HG02981 (cell line): ENCODE results near the gene ALKBH4.
A peak's percentile ranks its signal among the peaks of the same experiment; 100 is the strongest.
"Not testable (repeated sequence)": the region's sequence is repeated elsewhere in the genome, so short reads cannot be mapped to it uniquely, and the experiment has no call there.

Experiments used
- ATAC-seq: cut with Tn5 transposase; IDR thresholded peaks from one replicate; pipeline ENCODE4 v1.9.1; 2021; ENCODE audit warnings: mild to moderate bottlenecking, moderate library complexity; ENCODE audit not compliant: unreplicated experiment

ALKBH4 gene, protein sequence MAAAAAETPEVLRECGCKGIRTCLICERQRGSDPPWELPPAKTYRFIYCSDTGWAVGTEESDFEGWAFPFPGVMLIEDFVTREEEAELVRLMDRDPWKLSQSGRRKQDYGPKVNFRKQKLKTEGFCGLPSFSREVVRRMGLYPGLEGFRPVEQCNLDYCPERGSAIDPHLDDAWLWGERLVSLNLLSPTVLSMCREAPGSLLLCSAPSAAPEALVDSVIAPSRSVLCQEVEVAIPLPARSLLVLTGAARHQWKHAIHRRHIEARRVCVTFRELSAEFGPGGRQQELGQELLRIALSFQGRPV

DNA sequence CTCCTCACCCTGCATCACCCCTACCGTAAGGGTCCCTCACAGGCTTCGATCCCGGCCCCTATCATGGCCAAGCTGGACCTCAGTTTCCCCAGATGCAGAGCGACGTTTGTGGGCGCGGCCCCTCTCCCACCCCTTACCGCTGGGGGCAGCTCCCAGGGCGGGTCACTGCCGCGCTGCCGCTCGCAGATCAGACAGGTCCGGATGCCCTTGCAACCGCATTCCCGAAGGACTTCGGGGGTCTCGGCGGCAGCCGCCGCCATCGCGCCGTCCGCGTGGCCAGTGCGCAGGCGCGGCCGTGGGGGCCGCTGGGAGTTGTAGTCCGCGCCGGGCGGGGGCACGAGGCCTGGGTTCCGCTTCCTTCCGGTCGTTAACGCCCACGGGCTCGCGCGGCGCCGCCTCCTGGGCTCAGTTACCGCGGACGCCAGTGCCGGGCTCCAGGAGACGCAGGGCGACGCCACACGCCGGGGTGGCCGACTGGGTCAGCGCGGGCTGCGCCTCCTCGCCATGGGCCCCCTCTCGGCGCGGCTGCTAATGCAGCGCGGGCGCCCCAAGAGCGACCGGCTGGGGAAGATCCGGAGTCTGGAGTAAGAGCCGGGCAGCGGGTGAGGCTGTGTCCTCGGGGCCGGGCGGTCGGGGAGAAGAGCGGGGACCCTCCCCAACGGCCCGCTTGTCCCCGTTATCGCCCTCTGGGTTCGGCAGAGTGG is at the start of gene ALKBH4, which contains the start of gene LRWD1:
ALKBH4 (minus strand) TSS at position 287 of the 704 bp plus-strand sequence; CDS start at position 260, 27 bp downstream.
LRWD1 (plus strand) TSS at position 408 of the 704 bp plus-strand sequence; CDS start at position 505, 97 bp downstream.
- ATAC-seq: peak; percentile 87

DNA sequence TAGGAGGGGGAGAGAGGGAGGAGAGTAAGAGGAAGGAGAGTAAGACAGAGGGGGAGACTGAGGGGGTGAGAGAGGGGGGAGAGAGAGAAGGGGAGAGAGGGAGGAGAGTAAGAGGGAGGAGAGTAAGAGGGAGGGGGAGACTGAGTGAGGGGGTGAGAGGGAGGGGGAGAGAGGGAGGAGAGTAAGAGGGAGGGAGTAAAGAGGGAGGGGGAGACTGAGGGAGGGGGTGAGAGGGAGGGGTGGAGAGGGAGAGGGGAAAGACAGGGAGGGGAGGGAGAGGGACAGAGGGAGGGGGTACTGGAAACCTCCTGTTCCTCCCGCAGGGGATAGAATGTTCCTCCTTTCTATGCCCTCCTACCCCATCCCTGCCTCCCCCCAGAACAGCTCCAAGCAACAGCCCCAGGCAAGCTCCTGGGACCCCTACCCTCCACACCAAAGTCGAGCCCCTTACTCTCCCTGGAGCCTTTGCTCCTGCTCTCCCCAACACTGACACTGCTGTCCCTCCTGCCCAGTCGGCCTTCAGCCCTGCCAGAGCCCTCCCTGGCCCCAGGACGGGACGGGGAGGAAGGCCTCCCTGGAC is 48.1 kb upstream of the ALKBH4 start:
- ATAC-seq: not testable (repeated sequence)

DNA sequence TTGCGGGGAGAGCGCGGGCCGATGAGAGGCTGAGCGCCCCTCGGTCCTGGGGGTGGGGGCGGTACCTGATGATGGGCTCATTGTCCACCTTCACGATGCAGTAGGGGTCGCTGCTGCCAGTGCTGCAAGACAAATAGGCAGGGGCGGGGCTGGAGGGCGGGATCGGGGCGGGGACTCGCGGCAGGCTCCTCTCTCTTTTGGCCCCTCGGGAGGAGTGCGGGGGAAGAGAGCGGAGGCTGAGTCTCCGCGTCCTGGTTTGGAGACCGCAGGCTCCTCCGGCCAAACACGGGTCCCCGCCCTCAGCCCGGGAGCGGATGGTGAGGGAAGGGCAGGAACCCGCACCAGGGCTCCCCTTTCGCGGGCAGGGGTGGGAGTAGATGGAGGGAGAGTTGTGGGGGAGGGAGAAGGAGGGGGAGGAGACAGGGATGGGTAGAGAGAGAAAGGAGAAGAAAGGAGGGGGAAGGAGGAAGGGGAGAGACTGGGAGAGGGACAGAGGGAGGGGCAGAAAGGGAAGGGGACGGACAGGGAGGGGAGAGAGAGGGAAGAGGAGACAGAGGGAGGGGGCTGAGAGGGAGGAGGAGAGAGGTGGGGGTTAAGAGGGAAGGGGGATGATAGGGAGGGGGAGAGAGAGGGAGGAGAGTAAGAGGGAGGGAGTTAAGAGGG is 47.3 kb upstream of the ALKBH4 start:
- peak; percentile 40 for ATAC-seq

DNA sequence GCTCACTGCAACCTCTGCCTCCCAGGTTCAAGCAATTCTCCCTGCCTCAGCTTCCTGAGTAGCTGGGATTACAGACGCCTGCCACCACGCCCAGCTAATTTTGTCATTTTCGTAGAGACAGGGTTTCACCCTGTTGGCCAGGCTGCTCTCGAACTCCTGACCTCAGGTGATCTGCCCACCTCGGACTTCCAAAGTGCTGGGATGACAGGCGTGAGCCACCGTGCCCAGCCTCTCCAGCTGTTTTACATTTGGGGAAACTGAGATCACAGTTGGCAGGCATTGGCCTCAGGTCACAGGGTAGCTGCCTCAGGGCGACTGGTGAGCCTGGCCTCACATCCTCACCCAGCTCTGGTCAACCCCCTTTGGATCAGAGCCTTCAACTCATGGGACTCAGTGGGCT is 45.9 kb upstream of the ALKBH4 start:
- not testable (repeated sequence) for ATAC-seq

DNA sequence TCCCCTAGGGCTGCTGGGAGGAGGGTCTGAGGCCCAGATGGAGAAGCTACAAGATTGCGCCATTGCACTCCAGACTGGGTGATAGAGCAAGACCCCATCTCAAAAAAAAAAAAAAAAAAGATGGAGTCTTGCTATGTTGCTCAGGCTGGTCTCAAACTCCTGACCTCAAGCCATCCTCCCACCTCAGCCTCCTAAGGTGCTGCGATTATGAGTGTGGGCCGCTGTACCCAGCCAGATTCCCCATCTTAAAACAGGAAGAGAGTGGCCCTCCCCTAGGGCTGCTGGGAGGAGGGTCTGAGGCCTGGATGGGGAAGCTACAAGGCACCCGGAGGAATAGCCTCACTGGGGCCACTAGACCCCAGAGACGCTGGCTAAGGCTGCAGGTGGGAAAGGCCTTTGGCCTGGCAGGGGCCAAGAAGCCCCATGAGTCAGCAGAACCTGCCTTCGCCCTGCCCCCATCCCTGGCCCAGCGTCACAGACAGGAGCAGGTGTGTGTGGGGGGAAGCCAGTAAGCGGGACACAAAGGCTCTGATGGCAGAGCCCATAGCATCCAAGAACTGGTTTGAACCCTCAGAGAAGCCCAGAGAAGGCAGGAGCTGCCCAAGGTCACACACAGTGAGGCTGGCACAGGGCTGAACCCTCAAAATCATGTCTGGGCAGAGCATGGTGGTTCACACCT is 42.9 kb upstream of the ALKBH4 start:
- not testable (repeated sequence) for ATAC-seq

DNA sequence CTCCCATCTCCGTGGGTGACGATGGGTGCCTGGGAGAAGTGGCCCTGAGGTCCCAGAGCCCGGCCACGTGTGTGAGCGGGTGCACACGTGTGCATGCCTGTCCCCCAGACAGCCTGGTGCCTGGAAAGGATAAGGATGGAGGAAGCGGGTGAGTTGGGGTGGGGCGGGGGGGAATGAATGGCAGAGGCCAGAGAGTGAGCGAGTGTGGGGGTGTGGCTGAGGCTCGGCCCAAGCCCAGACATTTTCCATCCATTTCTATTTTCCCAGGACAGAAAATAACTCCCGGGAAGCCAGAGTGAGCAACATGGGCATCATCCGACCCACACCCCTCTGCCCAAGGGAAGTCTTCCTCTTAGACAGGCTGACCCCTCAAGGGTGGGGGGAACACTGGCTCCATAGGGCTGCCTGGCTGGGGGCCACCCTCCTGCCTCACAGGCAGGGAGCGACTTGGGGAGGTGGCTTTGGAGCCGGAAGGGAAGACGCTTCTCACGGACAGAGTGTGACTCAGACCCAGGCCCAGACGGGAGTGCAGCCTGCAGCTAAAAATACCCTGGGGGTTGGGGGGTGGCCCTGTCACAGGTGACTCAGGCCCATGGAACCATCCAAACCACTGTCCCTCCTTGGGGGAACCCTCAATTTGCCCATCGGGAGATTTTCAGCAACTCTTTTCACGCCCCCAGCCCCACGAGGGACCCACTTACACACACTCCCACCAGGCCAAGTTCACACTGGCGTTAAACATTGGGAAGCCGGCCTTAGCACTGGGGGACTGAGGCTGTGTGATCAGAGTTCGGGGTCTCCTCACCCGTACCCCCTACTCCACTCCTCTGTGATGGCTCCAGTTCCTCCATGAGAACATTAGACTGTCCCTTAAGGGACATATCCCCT is 40.9 kb upstream of the ALKBH4 start:
- ATAC-seq: not testable (repeated sequence)

DNA sequence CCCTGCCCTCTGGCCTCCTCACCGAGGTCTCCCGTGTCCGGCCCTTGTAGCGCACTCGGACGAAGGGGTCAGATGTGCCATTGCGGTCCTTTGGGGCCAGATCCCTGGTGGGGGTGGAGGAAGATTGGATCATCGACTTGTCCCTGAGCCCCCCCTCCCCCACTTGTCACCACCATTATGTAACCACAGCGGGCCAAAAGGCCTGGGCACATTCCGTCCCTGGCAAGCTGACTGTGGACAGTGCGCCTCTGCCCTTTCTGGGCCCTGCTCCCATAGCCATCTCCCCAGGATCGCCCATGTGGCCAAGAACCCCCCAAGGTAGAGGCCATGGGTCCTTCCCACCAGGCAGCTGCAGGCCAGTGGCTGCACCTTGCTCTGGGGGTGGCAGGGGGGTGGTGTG is 38.5 kb upstream of the ALKBH4 start:
- not testable (repeated sequence) for ATAC-seq

DNA sequence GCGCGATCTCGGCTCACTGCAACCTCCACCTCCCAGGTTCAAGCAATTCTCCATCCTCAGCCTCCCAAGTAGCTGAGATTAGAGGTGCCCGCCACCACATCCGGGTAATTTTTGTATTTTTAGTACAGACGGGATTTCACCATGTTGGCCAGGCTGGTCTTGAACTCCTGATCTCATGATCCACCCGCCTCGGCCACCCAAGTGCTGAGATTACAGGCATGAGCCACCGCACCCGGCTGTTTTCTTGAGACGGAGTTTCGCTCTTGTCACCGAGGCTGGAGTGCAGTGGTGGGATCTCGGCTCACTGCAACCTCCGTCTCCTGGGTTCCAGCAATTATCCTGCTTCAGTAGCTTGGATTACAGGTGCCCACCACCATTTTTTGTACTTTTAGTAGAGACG is 33.7 kb upstream of the ALKBH4 start:
- not testable (repeated sequence) for ATAC-seq

DNA sequence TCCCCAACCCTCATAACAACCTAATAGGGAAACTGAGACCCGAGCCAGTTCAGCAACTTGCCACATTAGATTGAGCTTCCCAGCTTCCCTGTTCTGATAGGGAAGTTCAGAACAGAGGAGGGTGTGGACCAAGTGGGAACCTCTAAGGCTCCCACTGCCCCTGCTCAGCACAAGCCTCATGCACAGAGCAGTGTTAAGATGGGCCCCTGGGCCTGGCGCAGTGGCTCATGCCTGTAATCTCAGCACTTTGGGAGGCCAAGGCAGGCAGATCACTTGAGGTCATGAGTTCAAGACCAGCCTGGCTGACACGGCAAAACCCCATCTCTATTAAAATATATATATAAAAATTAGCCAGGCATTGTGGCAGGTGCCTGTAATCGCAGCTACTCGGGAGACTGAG is 32.6 kb upstream of the ALKBH4 start:
- not testable (repeated sequence) for ATAC-seq

DNA sequence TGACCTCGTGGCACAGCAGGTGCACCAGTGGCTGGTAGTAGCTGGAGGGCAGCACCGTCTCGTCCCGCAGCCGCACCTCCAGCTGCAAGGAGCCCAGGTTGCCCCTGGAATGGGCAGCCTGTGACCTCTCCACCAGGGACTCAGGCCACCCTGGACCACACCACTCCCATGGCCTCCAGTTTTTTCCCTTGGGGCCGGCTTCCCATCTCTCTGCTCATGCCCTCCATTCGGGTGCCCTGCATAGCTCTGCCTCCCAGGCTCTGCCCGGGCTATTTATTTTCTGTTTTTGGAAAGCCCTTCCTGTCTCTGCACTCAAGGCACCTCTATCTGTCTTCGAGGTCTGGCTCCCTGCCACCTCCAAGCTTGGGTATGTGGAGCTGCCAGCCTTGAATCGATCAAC is 32.2 kb upstream of the ALKBH4 start:
- ATAC-seq: not testable (repeated sequence)

DNA sequence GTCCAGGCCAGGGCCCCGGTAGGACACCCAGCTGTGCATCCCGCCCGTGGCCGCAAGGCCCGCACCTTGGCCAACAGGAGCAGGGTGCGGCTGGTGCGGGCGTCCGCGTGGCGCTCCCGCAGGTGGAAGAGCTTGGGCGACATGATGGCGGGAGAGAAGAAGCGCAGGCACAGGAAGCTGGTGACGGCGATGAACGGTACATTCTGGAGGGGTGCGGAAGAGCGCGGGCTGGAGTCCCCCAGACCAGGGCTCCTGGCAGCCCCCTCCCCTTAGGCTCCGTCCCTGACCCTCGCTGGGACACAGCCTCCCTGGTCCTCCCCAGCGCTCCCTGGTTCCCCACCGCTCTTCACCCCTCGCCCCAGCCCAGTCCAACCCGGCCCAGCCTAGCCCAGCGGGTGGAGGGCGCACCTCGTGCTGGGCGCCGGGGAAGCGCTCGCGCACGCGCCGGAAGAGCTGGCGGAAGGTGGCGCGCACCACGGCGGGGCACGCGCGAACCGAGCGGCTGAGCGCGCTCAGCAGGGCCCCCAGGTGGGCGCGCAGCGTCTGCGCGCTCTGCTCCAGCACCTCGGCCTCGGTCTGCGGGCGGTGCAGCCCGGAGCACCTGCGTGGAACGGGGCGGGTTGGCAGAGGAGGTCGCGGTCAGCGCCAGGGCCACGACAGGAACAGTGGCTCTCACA is 29.9 kb upstream of the ALKBH4 start:
- peak; percentile 67 for ATAC-seq

DNA sequence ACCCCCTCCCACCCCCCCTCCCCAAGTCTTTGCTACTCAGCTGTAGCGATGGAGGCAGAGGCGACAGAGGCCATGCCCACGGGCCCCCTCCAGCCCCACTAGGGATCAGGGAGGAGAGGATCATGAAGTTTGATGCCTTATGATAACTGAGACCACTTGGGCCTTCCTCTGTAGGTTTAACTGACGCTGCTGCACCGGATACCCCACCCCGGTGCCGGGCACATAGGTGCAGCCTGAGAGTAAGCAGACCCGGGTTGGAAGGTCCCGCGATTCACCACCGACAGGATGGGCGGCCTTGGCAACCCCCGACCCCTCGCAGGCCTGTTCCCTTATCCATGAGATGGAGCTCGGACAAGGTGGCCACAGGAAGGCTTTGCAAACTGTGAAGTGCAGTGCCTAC is 29.4 kb upstream of the ALKBH4 start:
- peak; percentile 1 for ATAC-seq

DNA sequence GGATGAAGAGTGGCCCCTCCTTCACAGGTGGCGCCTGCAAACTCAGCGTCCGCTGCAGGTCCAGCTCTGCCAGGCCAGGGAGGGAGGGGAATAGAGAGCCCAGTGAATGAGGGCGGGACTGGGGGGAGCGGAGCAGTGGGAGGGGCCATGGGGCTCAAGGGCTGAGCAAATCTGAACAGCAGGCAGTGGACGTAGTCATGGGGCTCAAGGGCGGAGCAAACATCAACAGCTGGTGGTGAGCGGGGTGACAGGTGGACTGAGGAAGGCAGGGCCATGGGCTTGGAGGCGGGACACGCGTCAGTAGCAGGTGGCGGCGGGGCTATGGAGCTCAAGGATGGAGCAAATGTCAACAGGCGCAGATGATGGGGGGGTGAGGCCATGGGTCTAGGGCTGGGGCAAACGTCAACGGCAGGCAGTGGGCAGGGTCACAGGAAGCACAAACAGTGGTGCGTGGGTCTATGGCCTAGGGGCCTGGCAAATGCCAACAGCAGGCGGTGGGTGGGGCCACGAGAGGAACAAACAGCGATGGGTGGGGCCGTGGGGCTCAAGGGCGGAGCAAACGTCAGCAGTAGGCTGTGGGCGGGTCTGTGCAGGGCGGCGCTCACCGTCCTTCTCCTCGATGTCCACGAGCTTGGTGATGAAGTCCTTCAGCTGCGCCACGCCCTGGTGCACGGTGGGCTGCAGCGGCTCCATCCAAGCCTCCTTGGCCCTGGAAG is 28.7 kb upstream of the ALKBH4 start:
- peak; percentile 36 for ATAC-seq

DNA sequence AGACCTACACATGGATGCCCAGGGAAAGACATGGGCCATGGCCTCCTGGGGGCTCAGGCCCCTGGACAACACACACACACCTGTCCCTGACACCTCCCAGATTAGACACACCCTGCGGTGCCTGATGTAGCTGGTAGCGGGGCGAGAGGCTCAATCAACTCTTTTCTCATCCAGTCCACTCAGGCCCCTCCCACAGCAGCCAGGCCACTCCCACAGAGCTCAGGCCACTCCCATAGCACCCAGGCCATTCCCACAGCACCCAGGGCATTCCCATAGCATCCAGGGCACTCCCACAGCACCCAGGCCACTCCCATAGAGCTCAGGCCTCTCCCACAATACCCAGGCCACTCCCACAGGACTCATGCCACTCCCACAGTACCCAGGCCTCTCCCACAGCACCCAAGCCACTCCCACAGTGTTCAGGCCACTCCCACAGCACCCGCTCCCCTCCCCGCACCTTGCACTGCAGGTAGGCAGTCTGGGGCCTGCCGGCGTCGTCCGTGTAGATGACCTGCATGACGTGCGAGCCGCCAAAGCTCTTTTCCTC is 25.9 kb upstream of the ALKBH4 start:
- ATAC-seq: peak; percentile 50

DNA sequence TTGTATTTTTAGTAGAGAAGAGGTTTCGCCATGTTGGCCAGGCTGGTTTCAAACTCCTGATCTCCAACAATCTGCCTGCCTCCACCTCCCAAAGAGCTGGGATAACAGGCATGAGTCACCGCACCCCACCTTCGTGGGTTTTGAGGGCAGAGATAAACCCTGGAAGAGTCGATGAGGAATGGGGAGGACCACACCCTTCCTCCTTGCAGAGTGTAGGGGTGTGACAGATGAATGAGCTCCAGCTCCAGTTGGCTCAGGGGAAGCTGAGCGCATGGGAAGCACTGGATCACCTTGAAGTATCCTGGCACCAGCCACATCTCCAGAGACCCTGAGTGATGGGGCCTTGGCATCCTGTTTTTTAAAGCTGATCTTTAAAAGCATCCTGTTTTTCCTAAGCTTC is 19.7 kb upstream of the ALKBH4 start:
- ATAC-seq: not testable (repeated sequence)

DNA sequence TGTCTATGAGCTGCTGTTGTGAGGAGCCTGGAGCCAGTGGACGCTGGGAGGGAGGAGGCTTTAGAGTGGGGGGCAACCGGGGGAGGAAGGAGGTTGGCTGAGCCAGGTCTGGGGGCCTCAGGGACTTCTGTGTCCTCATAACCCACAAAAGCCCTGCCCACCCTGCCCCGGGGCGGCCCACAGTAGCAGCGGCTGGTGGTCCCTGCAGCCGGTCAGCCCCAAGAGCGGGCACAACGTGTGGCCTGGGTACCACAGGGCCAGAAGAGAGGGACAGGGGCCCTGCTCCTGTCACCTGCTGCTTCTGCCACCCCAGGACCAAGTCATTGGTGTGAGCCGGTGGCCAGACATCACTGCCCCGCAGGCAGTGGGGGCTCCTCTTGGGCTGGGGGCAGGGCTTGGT is 17.3 kb upstream of the ALKBH4 start:
- not testable (repeated sequence) for ATAC-seq

DNA sequence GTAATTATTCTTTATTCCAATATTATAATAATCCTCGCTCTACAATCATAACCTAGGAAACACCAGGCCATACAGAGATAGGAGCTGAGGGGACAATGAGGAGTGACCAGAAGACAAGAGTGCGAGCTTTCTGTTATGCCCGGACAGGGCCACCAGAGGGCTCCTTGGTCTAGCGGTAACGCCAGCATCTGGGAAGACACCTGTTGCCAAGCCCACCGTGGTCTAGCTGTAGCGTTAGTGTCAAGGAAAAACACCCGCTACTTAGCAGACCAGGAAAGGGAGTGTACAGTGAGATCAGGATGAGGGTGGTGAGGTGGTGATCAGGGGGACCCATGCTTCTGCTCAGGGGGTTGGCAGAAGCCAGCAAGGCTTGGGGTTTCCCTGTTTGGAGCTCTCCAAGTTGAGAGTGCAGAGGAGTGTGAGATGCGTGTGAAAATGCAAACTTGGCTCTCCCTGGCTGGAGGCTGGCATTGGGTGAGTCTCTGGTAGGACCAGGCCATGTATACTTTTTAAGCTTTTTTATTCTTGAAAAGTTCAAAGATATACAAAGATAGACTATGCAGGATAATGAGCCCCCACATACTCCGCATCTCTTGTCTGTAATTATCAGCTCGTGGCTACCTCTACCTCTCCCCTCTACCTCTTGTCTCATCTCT is 15.4 kb upstream of the ALKBH4 start:
- ATAC-seq: not testable (repeated sequence)

DNA sequence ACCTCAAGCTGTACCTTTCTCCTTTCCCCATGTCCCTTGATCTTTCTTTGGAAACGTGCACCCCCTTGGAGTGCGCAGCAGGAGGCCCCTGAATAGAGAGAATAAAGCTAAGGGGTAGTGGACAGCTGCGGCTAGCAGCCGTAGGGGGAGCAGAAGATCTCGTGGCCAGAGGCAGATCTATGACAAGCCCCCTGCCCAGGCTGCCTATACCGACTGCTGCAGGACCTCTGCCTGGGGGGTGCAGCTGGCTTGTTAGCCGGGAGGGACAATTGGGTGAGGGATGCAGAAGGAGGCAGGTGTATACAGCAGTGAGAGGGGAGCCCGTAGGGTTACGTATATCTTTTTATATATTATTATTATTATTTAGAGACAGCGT is 14.5 kb upstream of the ALKBH4 start:
- peak; percentile 19 for ATAC-seq
